Nasal cavity respiratory epithelium epithelial cell of viscerocranial mucosa (primary cell): Measurements from ENCODE around the gene PRAMEF2. TPM values are rescaled to one million over a fixed set of nuclear protein-coding genes. Genes with fewer than 3 reads are reported as not detected.

Source experiments
- total RNA-seq: library from RNA; depleted of rRNA; stranded (reverse); fragments of >200 nt; gene quantifications from 2 replicates; pipeline ENCODE4 v1.2.3, GENCODE V29; 2014

Gene PRAMEF2
- not detected in 2 replicates for total RNA-seq

DNA sequence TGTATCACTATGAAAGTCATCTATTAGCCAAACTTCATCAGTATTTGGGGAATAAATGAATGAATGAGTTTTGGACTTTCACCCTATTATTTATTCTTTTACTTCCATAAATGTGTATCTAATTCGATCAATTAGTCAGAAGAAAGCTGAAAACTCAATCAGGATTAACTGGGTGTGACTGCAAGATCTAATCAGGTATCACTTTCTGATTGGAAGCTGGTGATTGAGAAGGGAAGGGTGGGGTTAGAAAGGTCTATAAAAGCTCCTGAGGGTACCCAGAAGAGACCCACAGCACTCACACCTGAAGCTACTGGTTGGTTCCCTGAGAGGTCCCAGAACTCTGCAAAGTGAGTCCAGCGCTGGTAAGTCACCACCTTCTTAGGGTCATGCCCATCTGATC lies at the start of gene PRAMEF2:
PRAMEF2 (plus strand) TSS at position 301 of the 400 bp plus-strand sequence. CDS start 1,924 bp downstream, outside the sequence.

GRCh38 chr1:12831310-12831709 lies 25.6 kb upstream of the PRAMEF2 start, which contains the start of gene PRAMEF11:
Gene PRAMEF11, minus strand, starts transcription at chr1:12831410. Its CDS starts 2,621 bp downstream, at chr1:12828789.

DNA sequence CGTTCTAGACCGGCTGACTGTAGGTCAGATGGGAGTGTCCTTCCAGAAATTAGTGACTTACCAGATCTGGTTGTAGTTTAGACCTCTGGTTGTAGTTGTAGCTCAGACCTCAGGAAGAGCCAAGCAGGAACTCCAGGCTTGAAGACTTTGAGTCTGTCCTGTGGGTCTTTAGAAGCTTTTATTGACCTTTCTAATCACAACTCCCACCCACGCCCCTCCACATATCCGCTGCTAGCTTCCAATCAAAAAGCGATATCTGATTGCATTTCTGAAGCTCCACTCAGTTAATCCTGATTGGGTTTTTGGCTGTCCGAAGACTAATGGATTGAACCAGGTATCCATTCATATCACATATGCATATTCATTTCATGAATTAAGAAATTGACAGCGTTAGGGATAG lies 8.3 kb upstream of the PRAMEF2 start, which contains the start of gene HNRNPCL1:
HNRNPCL1 (minus strand) TSS at position 101 of the 400 bp plus-strand sequence. CDS start 431 bp downstream, outside the sequence.

GRCh38 chr1:12886101-12886500 lies 29.2 kb downstream of the PRAMEF2 start, which contains the start of gene PRAMEF4:
Gene PRAMEF4, minus strand, starts transcription at chr1:12886201. Its CDS starts 2,807 bp downstream, at chr1:12883394.

GRCh38 chr1:12898170-12898569 lies 41.3 kb downstream of the PRAMEF2 start, which contains the start of gene PRAMEF10:
Gene PRAMEF10, minus strand, starts transcription at chr1:12898270. Its CDS starts 2,423 bp downstream, at chr1:12895847.

Other genes with a start within 250 kb of the PRAMEF2 start
- gene DHRS3, start 238.9 kb upstream of the PRAMEF2 start, total RNA-seq: 14.7 and 47.6 TPM in 2 replicates
- gene AADACL4, start 213.0 kb upstream of the PRAMEF2 start, total RNA-seq: not detected in 2 replicates
- not detected in 2 replicates for gene AADACL3, start 141.0 kb upstream of the PRAMEF2 start, total RNA-seq
- not detected in 2 replicates for gene CFAP107, start 110.9 kb upstream of the PRAMEF2 start, total RNA-seq
- gene PRAMEF12, start 83.3 kb upstream of the PRAMEF2 start, total RNA-seq: not detected in 2 replicates
- gene PRAMEF1, start 65.7 kb upstream of the PRAMEF2 start, total RNA-seq: not detected in 2 replicates
- not detected in 2 replicates for gene PRAMEF11, start 25.7 kb upstream of the PRAMEF2 start, total RNA-seq
- not detected in 2 replicates for gene HNRNPCL1, start 8.4 kb upstream of the PRAMEF2 start, total RNA-seq
- gene PRAMEF4, start 29.1 kb downstream of the PRAMEF2 start, total RNA-seq: not detected in 2 replicates
- gene PRAMEF10, start 41.2 kb downstream of the PRAMEF2 start, total RNA-seq: not detected in 2 replicates
- gene PRAMEF7, start 59.5 kb downstream of the PRAMEF2 start, total RNA-seq: not detected in 2 replicates
- not detected in 2 replicates for gene PRAMEF6, start 90.5 kb downstream of the PRAMEF2 start, total RNA-seq
- gene PRAMEF27, start 199.5 kb downstream of the PRAMEF2 start, total RNA-seq: not detected in 2 replicates
- gene HNRNPCL3, start 203.7 kb downstream of the PRAMEF2 start, total RNA-seq: not detected in 2 replicates
- gene PRAMEF25, start 213.7 kb downstream of the PRAMEF2 start, total RNA-seq: not detected in 2 replicates